UCSD-AML1 (cell line): ENCODE results near the gene ORC1.

Experiments used
- DNase-seq: peaks from one replicate; lab custom pipeline; 2025; ENCODE audit not compliant: unreplicated experiment; lab: John Stamatoyannopoulos, UW

ORC1 gene

GRCh38 chr1:52346653-52347052, 57.6 kb downstream of the ORC1 start:
- DNase-seq, result no peak

DNA sequence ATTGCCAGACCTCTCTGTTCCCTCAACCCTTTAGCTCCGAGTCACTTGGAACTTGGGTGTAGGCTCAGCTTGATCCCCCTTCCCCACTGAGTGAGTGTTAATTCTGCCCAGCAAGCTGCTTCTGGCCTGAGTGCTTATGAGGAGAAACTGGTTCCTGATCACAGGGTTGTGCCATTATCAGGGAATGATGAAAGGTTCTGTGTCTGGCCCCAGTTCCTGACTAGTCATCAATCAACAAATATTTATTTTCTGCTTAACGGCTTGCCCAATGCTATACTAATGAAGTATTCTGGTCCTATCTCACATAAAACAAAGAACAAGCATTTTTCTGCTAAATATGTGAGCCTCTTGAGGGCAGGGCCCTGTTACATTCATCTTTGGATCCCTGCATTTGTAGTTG, 59.0 kb downstream of the ORC1 start:
- no peak for DNase-seq

DNA sequence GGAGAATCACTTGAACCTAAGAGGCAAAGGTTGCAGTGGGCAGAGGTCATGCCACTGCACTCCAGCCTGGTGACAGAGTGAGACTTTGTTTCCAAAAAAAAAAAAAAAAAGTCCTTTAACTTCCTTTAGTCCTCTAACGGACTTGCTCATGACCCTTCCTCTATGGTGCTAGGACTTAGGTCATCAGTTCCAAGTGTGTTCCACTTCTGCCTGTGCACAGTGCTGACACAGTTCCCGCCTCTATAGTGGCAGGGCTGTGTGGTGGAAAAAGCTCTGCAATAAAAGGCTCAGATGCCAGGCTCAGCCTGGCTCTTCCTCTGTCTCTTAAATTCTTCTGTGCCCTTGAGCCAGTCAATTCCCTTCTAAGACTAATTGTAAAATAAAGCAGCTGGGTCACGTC, 60.2 kb downstream of the ORC1 start:
- DNase-seq, result no peak

DNA sequence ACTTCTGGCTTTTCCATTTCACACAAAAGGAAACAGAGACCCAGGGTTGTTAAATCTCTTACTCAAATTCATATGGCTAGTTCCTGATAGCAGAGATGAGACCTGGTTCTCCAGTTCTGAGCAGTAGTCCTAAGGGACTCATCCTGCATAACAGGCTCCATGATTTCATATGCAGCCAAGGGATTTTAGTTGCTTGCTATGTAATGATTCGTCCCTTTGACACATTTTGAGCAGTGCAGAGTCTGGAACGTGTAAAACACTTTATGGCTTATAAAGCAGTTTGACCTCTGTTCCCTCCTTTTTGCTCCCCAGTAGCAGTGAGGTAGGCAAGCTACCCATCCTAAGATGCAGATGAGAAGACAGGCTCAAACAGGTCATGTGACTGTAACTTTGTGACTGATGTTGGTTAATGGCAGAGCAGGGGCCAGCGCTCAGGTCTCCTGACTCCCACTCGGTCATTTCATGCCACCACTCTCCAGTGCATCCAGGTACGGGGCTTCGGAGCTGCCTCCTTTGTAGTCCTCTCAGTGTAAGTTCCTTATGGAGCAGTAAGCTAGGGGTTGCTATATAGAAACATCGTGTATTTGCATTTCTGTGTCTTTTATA, 62.5 kb downstream of the ORC1 start:
- no peak for DNase-seq

DNA sequence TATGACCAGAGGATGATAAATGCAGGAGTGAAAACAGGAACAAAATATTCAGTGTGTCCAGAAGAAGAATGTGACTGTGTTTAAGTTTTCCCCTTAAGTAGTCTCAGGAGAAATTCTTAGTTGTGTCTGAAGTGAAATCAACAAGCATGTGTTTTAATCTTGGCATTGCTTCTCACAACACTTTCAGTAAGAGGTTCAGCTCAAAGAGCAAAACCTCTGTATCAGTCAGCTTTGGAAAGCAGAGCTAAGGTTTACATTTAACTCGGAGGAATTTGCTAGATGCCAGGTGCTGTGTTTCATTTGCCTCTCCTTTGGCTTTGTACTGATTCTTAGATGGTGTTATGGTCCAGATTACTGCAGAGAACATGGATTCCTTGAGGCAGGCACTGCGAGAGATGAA, 66.8 kb downstream of the ORC1 start:
- no peak for DNase-seq

DNA sequence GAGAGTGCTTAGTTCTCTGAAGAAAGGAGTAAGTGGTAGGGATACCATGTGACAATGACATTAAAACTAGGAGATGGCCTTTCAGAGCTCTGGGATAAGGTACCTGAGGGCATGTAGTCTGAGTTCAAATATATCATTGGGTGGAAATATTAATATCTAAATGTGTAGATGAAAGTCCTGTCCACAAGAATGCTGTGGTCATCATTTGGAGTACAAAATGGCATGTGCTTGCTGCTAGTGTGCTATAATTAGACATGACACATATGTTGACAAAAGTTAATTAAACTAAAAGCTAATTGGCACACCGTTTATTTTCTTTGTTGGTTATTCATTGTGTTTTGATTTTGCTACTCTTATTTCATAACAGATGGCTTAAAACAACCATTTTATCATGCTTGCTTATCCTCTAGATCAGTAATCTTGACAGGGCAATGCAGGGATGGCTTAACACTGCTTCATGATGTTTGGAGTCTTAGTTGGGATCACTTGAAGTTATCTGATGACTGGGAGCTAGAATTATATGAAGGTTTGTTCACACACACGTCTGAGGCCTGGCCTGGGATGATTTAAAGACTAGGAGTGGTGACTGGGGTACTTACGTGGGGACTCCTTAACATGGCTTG, 69.2 kb downstream of the ORC1 start:
- DNase-seq, result no peak

- DNase-seq, result no peak
Measured at GRCh38 chr1:52332411-52332810, 71.8 kb downstream of the ORC1 start.

GRCh38 chr1:52328615-52329014, 75.6 kb downstream of the ORC1 start:
- no peak for DNase-seq

DNA sequence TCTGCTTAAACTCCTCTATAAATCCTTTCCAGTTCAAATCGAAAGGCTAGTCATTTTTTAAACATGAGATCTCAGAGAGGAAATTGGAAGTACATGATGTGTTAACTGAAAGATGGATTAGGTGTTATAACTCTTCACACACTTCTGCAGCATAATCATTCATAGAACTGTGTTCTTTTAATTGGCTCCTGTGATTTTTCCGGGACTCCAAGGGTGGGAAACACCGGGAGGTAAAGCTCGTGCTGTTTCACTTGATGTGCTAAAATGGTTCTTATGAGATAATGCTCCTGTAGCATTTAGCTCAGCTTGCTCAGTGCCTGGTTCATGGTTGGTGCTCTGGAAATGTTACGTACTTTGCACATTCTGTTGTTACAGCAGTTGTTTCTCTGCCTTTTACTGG, 78.4 kb downstream of the ORC1 start:
- no peak for DNase-seq

DNA sequence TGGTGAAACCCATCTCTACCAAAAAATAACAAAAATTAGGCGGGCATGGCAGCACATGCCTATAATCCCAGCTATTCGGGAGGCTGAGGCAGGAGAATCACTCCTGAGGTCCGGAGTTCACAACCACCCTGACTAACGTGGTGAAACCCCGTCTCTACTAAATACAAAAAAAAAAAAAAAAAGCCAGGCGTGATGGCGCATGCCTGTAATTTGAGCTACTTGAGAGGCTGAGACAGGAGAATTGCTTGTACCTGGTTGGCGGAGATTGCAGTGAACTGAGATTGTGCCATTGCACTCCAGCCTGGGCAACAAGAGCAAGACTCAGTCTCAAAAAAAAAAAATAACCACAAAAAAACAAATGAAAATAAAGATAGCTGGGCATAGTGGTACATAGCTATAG, 80.5 kb downstream of the ORC1 start:
- DNase-seq, result no peak
